SK-N-SH (cell line): Measurements from ENCODE around the gene SLC13A4. TPM values are rescaled to one million over a fixed set of nuclear protein-coding genes. Genes with fewer than 3 reads are reported as not detected.

Experiments used
- CTCF ChIA-PET: fragments of 300-600, 350-600 bp; formaldehyde crosslinking; extraction: SDS; loops from one replicate; lab custom pipeline; 2021; lab: Yijun Ruan, JAX
- POLR2A ChIA-PET: fragments of 350-600 bp; sonication (Branson Sonifier 250); formaldehyde crosslinking; extraction: SDS; loops from one replicate; lab custom pipeline; 2020; ENCODE audit warnings: antibody characterized with exemption, inconsistent platforms; lab: Yijun Ruan, JAX
- DNase-seq: peaks from one replicate; pipeline ENCODE4 v3.0.0; 2012
- H2AFZ ChIP-seq: fragments of 200-600 bp; sonication (generic); 2 replicates; pipeline ENCODE4 v1.8.1; 2016; ENCODE audit warnings: antibody characterized with exemption, mild to moderate bottlenecking, low read depth
- H3F3A ChIP-seq: fragments of 200-600 bp; sonication (generic); replicated peaks from 2 replicates; pipeline ENCODE3; 2016; ENCODE audit warnings: antibody characterized with exemption, mild to moderate bottlenecking; ENCODE audit not compliant: insufficient read depth
- H3K27ac ChIP-seq, 2 experiments: fragments of 200-500 bp in 1 of 2; fragments of 200-600 bp in 1 of 2; sonication (Bioruptor generic) in 1 of 2; sonication (generic), shearing (Covaris generic) in 1 of 2; 2 replicates each; pipeline versions ENCODE4 v1.5.1 to v1.6.1; 2014 to 2016; ENCODE audit warnings: low read depth in 2 of 2, inconsistent platforms in 1 of 2, low read length in 1 of 2, mild to moderate bottlenecking in 1 of 2, mixed read lengths in 1 of 2
- H3K27me3 ChIP-seq: fragments of 200-600 bp; sonication (generic), shearing (Covaris generic); 2 replicates; pipeline ENCODE4 v1.6.1; 2016; ENCODE audit warnings: mixed run types; ENCODE audit not compliant: insufficient read depth
- H3K36me3 ChIP-seq, 2 experiments: fragments of 200-500 bp in 1 of 2; fragments of 200-600 bp in 1 of 2; sonication (Bioruptor generic) in 1 of 2; sonication (generic) in 1 of 2; replicated peaks in 1 of 2; 2 replicates each; pipeline versions ENCODE3 to v1.5.1; 2014 to 2016; ENCODE audit warnings: low read length in 1 of 2, mild to moderate bottlenecking in 1 of 2; ENCODE audit not compliant: insufficient read depth in 2 of 2, control insufficient read depth in 1 of 2
- H3K4me1 ChIP-seq, 2 experiments: fragments of 200-500 bp in 1 of 2; fragments of 200-600 bp in 1 of 2; sonication (Bioruptor generic) in 1 of 2; sonication (generic), shearing (Covaris generic) in 1 of 2; 2 replicates each; pipeline versions ENCODE4 v1.5.1 to v1.6.1; 2014 to 2016; ENCODE audit warnings: low read depth in 1 of 2, low read length in 1 of 2, mixed run types in 1 of 2; ENCODE audit not compliant: insufficient read depth in 2 of 2, control insufficient read depth in 1 of 2
- H3K4me2 ChIP-seq: fragments of 200-600 bp; sonication (generic), shearing (Covaris generic); 2 replicates; pipeline ENCODE4 v1.6.1; 2017; ENCODE audit warnings: mixed run types
- H3K4me3 ChIP-seq, 2 experiments: fragments of 200-500 bp in 1 of 2; fragments of 200-600 bp in 1 of 2; sonication (Bioruptor generic) in 1 of 2; sonication (generic), shearing (Covaris generic) in 1 of 2; 2 replicates each; pipeline versions ENCODE4 v1.5.1 to v1.8.1; 2014 to 2016; ENCODE audit warnings: low read depth in 2 of 2, inconsistent platforms in 1 of 2, low read length in 1 of 2, mild to moderate bottlenecking in 1 of 2, mixed read lengths in 1 of 2, moderate library complexity in 1 of 2
- H3K79me2 ChIP-seq: fragments of 200-600 bp; sonication (generic); 2 replicates; pipeline ENCODE4 v1.8.1; 2017; ENCODE audit warnings: mild to moderate bottlenecking; ENCODE audit not compliant: insufficient read depth
- H3K9ac ChIP-seq: fragments of 200-600 bp; sonication (generic); 2 replicates; pipeline ENCODE4 v1.6.1; 2017; ENCODE audit warnings: mixed run types
- H3K9me2 ChIP-seq: fragments of 200-600 bp; sonication (generic); 2 replicates; pipeline ENCODE4 v1.6.1; 2017; ENCODE audit warnings: mixed run types
- H3K9me3 ChIP-seq: fragments of 200-600 bp; sonication (generic); 2 replicates; pipeline ENCODE4 v1.6.1; 2017; ENCODE audit warnings: mixed run types, mild to moderate bottlenecking, moderate library complexity
- H4K20me1 ChIP-seq: fragments of 200-600 bp; sonication (generic); 2 replicates; pipeline ENCODE4 v1.6.1; 2017; ENCODE audit warnings: mild to moderate bottlenecking, mixed run types; ENCODE audit not compliant: insufficient read depth
- CTCF ChIP-seq: fragments of 200-600 bp; sonication (generic); IDR thresholded peaks from 2 replicates; pipeline ENCODE4 v1.6.1; 2017; ENCODE audit warnings: antibody characterized with exemption, mild to moderate bottlenecking, moderate library complexity
- FOSL2 ChIP-seq: IDR thresholded peaks from 2 replicates; pipeline ENCODE4 v1.4.0; 2012; ENCODE audit warnings: low read depth, mild to moderate bottlenecking, moderate library complexity, borderline replicate concordance
- FOXM1 ChIP-seq: IDR thresholded peaks from 2 replicates; pipeline ENCODE4 v1.4.0; 2012; ENCODE audit warnings: low read depth, mild to moderate bottlenecking
- GABPA ChIP-seq: IDR thresholded peaks from 2 replicates; pipeline ENCODE4 v1.4.0; 2012; ENCODE audit warnings: low read depth, mild to moderate bottlenecking
- JUND ChIP-seq: IDR thresholded peaks from 2 replicates; pipeline ENCODE4 v1.4.0; 2012
- MEF2A ChIP-seq: IDR thresholded peaks from 2 replicates; pipeline ENCODE4 v1.4.0; 2012; ENCODE audit warnings: low read depth, borderline replicate concordance
- NRF1 ChIP-seq: IDR thresholded peaks from 2 replicates; pipeline ENCODE4 v1.6.1; 2012; ENCODE audit warnings: low read depth, mild to moderate bottlenecking, low read length
- POLR2AphosphoS5 ChIP-seq: IDR thresholded peaks from 2 replicates; pipeline ENCODE4 v1.6.1; 2012; ENCODE audit warnings: low read depth, low read length
- RAD21 ChIP-seq: IDR thresholded peaks from 2 replicates; pipeline ENCODE4 v1.6.1; 2012; ENCODE audit warnings: mild to moderate bottlenecking, low read length
- SMC3 ChIP-seq: IDR thresholded peaks from 2 replicates; pipeline ENCODE4 v1.6.1; 2012; ENCODE audit warnings: low read depth, low read length, improper control_type of control experiment
- USF2 ChIP-seq: fragments of 150-350 bp; IDR thresholded peaks from 2 replicates; pipeline ENCODE4 v1.6.1; 2017; ENCODE audit warnings: antibody characterized with exemption, low read length, low read depth, borderline replicate concordance
- YY1 ChIP-seq: IDR thresholded peaks from 2 replicates; pipeline ENCODE4 v1.4.0; 2012; ENCODE audit warnings: low read depth, mild to moderate bottlenecking
- ZBTB33 ChIP-seq: IDR thresholded peaks from 2 replicates; pipeline ENCODE4 v1.4.0; 2012; ENCODE audit warnings: low read depth, borderline replicate concordance
- WGBS: methylation state at CpG from one replicate; pipeline ENCODE4 v1.1.6; 2017; ENCODE audit warnings: low lambda C conversion rate; 5-methylcytosine and 5-hydroxymethylcytosine counted together
- polyA plus RNA-seq, 3 experiments: library from polyadenylated mRNA; depleted of rRNA; stranded (reverse); fragments of >200 nt; gene quantifications; 2 replicates each; pipeline ENCODE4 v1.2.3, GENCODE V29; 2012

The SLC13A4 gene
- polyA plus RNA-seq, 1 of the 3 experiments (the other 2 are of a cell fraction) = 0.30 TPM

- H2AFZ ChIP-seq = no peak overlapping the region
- no peaks in the 10 kb centered on the region for H3K9me3 ChIP-seq
- no peak for DNase-seq
- H3K27ac ChIP-seq = no peak overlapping the region
- no peak overlapping the region for H3K4me2 ChIP-seq
- 78% methylated on average over 7 of the region's 7 CpGs for WGBS
- ChIA-PET CTCF (interaction anchor here (0.8 to 1.9 kb wide), 3 partner anchors 15 to 130 kb away, joined by 3 to 6 read pairs (median 3); no protein-coding TSS in a partner anchor), POLR2A (no interaction called here)
- H3F3A ChIP-seq = no peaks in the 10 kb centered on the region
- no peaks in the 10 kb centered on the region for H3K36me3 ChIP-seq
- H4K20me1 ChIP-seq = no peaks in the 10 kb centered on the region
- H3K27me3 ChIP-seq = no peaks in the 10 kb centered on the region
- no peak for TF ChIP-seq FOXM1
- no peak for TF ChIP-seq SMC3
- TF ChIP-seq YY1 = no peak
- no peak for TF ChIP-seq USF2
- TF ChIP-seq ZBTB33 = no peak
- TF ChIP-seq POLR2AphosphoS5 = no peak
- TF ChIP-seq CTCF = no peak
- no peak for TF ChIP-seq MEF2A
- no peak for TF ChIP-seq JUND
- TF ChIP-seq GABPA = no peak
- TF ChIP-seq RAD21 = no peak
- TF ChIP-seq FOSL2 = no peak
- TF ChIP-seq NRF1 = no peak
- H3K4me3 ChIP-seq = no peak overlapping the region
- no peaks in the 10 kb centered on the region for H3K79me2 ChIP-seq
- peaks cover 0 to 18% of the 10 kb centered on the region in 2 experiments; a peak in 1 of 4 replicates for H3K4me1 ChIP-seq
- H3K9me2 ChIP-seq = no peaks in the 10 kb centered on the region
- no peak overlapping the region for H3K9ac ChIP-seq
Observed at GRCh38 chr7:135769005-135769802, 41.2 kb upstream of the SLC13A4 start.
